Hepatocyte (in vitro differentiated cells): Measurements from ENCODE around the gene C10orf105.

Experiments used
- EZH2 ChIP-seq: fragments of 200-600 bp; sonication (generic); IDR thresholded peaks from 2 replicates; pipeline ENCODE4 v1.6.1; 2016; ENCODE audit warnings: antibody characterized with exemption, mild to moderate bottlenecking, borderline replicate concordance
- TF ChIP-seq, protein P1 (sequence below): fragments of 200-600 bp; sonication (generic); IDR thresholded peaks from 2 replicates; pipeline ENCODE4 v1.5.1; 2016; ENCODE audit warnings: antibody characterized with exemption, mild to moderate bottlenecking; ENCODE audit not compliant: poor library complexity

DNA sequence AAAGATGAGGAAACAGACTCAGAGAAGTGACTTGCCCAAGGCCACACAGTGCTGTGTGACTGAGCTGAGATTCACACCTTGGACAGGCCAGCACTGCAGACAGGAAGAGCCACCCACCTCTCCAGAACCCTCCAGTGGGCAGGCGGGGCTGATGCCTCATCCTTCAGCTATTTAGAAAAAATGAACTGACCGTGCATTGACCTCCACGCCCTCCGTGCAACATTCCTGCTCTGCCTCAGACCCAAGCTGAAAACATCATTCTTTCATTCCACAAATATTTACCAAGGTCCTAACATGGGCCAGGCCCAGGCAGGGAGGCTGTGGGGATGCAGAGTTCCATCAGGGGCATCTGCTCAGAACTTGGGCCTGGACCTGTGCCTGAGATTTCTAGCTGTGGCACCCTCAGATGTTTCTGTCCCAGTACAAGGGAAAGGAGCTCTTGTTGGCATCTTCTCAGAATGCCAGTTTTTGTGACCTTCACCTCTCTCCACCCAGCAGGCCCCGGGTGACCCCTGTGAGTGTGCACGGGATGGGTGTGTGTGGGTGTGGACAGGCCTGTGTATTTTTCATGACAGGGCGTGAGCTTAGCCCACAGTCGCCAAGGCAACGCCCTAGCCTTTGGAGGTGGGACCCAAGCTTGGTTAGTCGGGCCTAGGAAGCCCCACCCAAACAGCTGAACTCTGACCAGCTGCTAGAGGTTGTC is 47.3 kb upstream of the C10orf105 start:
- TF ChIP-seq EZH2, result no peak
- TF ChIP-seq, protein P1, sequence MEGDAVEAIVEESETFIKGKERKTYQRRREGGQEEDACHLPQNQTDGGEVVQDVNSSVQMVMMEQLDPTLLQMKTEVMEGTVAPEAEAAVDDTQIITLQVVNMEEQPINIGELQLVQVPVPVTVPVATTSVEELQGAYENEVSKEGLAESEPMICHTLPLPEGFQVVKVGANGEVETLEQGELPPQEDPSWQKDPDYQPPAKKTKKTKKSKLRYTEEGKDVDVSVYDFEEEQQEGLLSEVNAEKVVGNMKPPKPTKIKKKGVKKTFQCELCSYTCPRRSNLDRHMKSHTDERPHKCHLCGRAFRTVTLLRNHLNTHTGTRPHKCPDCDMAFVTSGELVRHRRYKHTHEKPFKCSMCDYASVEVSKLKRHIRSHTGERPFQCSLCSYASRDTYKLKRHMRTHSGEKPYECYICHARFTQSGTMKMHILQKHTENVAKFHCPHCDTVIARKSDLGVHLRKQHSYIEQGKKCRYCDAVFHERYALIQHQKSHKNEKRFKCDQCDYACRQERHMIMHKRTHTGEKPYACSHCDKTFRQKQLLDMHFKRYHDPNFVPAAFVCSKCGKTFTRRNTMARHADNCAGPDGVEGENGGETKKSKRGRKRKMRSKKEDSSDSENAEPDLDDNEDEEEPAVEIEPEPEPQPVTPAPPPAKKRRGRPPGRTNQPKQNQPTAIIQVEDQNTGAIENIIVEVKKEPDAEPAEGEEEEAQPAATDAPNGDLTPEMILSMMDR, result no peak
